ENCODE results near the gene PHLPP1.

- TF ChIP-seq POLR2A (IDR thresholded peaks at IDR 0.05; ENCODE audit: low read length) (peak; percentile 5), GATA1 (IDR thresholded peaks at IDR 0.05; ENCODE audit: low read depth, low read length) (no peak)
Measured at GRCh38 chr18:62715436-62715758, at the start of gene PHLPP1.
